ENCODE results near the gene HYAL2. TPM values are rescaled to one million over a fixed set of nuclear protein-coding genes. Genes with fewer than 3 reads are reported as not detected.
A peak's percentile ranks its signal among the peaks of the same experiment; 100 is the strongest.

The HYAL2 gene
- total RNA-seq, 1 experiment from 2014 or later, result 29.6 TPM

GRCh38 chr3:50351323-50351697 is 28.8 kb upstream of the HYAL2 start:
- Histone ChIP-seq H3K4me2 (peak overlapping the region; percentile 97), H3K4me1 (replicated peaks; ENCODE audit: insufficient read depth) (peaks cover 22% of the 10 kb centered on the region), H3F3A (ENCODE audit: insufficient read depth, low read depth) (peaks cover 9% of the 10 kb centered on the region; the same call in 1 of the 2 replicates), H3K79me2 (ENCODE audit: low read depth) (peaks cover 25% of the 10 kb centered on the region), H3K4me3 (peak overlapping the region; percentile 79), H3K9me2 (ENCODE audit: insufficient read depth) (no peaks in the 10 kb centered on the region), H4K20me1 (ENCODE audit: insufficient read depth) (peaks cover 10% of the 10 kb centered on the region), H2AFZ (peak overlapping the region; percentile 89), H3K9me3 (ENCODE audit: insufficient read depth, low read depth) (no peaks in the 10 kb centered on the region), H3K36me3 (ENCODE audit: low read depth) (no peaks in the 10 kb centered on the region), H3K27ac (no peak overlapping the region), H3K27me3 (ENCODE audit: insufficient read depth, low read depth) (no peaks in the 10 kb centered on the region)
- ChIA-PET POLR2A (ENCODE audit: unreplicated experiment) (interaction anchor here (0.6 to 0.7 kb wide), 3 partner anchors 14 to 100 kb away, joined by 3 to 6 read pairs (median 6); no protein-coding TSS in a partner anchor), CTCF (no interaction called here)
- TF ChIP-seq EZH2 (IDR thresholded peaks at IDR 0.05; ENCODE audit: low read depth), result no peak
- no peak for TF ChIP-seq CTCF (conservative IDR thresholded peaks at IDR 0.05)
- DNase-seq, result no peak
- intact Hi-C loops (cut with micrococcal nuclease; ENCODE audit: unreplicated experiment), result loop anchor here (1.0 to 2.0 kb wide), 2 partner anchors 8 to 261 kb away; partner anchors contain the start of gene TMEM115
- BruUV-seq (replicated peaks), result TSS peak; percentile 60

GRCh38 chr3:50350527-50351322 is 28.2 kb upstream of the HYAL2 start, which contains the start of the genes CYB561D2 and NPRL2:
TSS of gene CYB561D2 (plus strand) at chr3:50350862. CDS start at chr3:50351434, 572 bp downstream.
TSS of gene NPRL2 (minus strand) at chr3:50350775. CDS start at chr3:50350652, 123 bp downstream.
- no TSS peak for BruUV-seq (replicated peaks)
- H3K27ac ChIP-seq, result 0 out of 2 replicates have a peak within 1 kb of the TSS, but pooled peaks have one; percentile 45
- DNase-seq, result peak; percentile 89 to 98
- H2AFZ ChIP-seq, result peak within 1 kb of the TSS; percentile 89
- TF ChIP-seq CTCF (conservative IDR thresholded peaks at IDR 0.05) (no peak), EZH2 (IDR thresholded peaks at IDR 0.05; ENCODE audit: low read depth) (no peak)
- CTCF ChIA-PET, result interaction anchor here (0.8 to 2.3 kb wide), 3 partner anchors 14 to 191 kb away, joined by 3 to 6 read pairs (median 5); no protein-coding TSS in a partner anchor
- no peaks in the 10 kb centered on the region for H3K36me3 ChIP-seq (ENCODE audit: low read depth)
- H3K4me3 ChIP-seq, result peak within 1 kb of the TSS; percentile 79
- peaks cover 6% of the 10 kb centered on the region for H4K20me1 ChIP-seq (ENCODE audit: insufficient read depth)
- intact Hi-C loops (cut with micrococcal nuclease; ENCODE audit: unreplicated experiment), result loop anchor here (1.0 to 2.0 kb wide), 2 partner anchors 9 to 262 kb away; partner anchors contain the start of gene TMEM115
- H3K27me3 ChIP-seq (ENCODE audit: insufficient read depth, low read depth), result no peaks in the 10 kb centered on the region
- no peaks in the 10 kb centered on the region for H3K9me3 ChIP-seq (ENCODE audit: insufficient read depth, low read depth)
- H3K4me2 ChIP-seq, result peak within 1 kb of the TSS; percentile 97
- peaks cover 17% of the 10 kb centered on the region; the same call in 1 of the 2 replicates for H3K4me1 ChIP-seq (replicated peaks; ENCODE audit: insufficient read depth)
- peaks cover 19% of the 10 kb centered on the region for H3K79me2 ChIP-seq (ENCODE audit: low read depth)
- POLR2A ChIA-PET (ENCODE audit: unreplicated experiment), result interaction anchor here (0.6 to 0.9 kb wide), 6 partner anchors 9 to 252 kb away, joined by 3 to 7 read pairs (median 5); no protein-coding TSS in a partner anchor
- peaks cover 9% of the 10 kb centered on the region; the same call in 1 of the 2 replicates for H3F3A ChIP-seq (ENCODE audit: insufficient read depth, low read depth)
- H3K9me2 ChIP-seq (ENCODE audit: insufficient read depth), result no peaks in the 10 kb centered on the region

GRCh38 chr3:50350213-50350526 is 27.6 kb upstream of the HYAL2 start:
- Histone ChIP-seq H3F3A (ENCODE audit: insufficient read depth, low read depth) (peaks cover 9% of the 10 kb centered on the region; the same call in 1 of the 2 replicates), H3K27ac (no peak overlapping the region), H2AFZ (peak overlapping the region; percentile 89), H3K36me3 (ENCODE audit: low read depth) (no peaks in the 10 kb centered on the region), H3K4me3 (peak overlapping the region; percentile 79), H3K4me2 (peak overlapping the region; percentile 97), H4K20me1 (ENCODE audit: insufficient read depth) (peaks cover under 1% of the 10 kb centered on the region; the same call in 1 of the 2 replicates), H3K79me2 (ENCODE audit: low read depth) (peaks cover 16% of the 10 kb centered on the region; the same call in 1 of the 2 replicates), H3K27me3 (ENCODE audit: insufficient read depth, low read depth) (no peaks in the 10 kb centered on the region), H3K4me1 (replicated peaks; ENCODE audit: insufficient read depth) (peaks cover 17% of the 10 kb centered on the region; the same call in 1 of the 2 replicates), H3K9me3 (ENCODE audit: insufficient read depth, low read depth) (no peaks in the 10 kb centered on the region), H3K9me2 (ENCODE audit: insufficient read depth) (no peaks in the 10 kb centered on the region)
- intact Hi-C loops (cut with micrococcal nuclease; ENCODE audit: unreplicated experiment), result loop anchor here (2.0 kb wide), 1 partner anchor 263 kb away; no protein-coding TSS in a partner anchor
- DNase-seq, result no peak
- TF ChIP-seq CTCF (conservative IDR thresholded peaks at IDR 0.05) (no peak), EZH2 (IDR thresholded peaks at IDR 0.05; ENCODE audit: low read depth) (no peak)
- BruUV-seq (replicated peaks), result TSS peak; percentile 14
- POLR2A ChIA-PET (ENCODE audit: unreplicated experiment), result interaction anchor here (0.6 to 0.9 kb wide), 4 partner anchors 10 to 252 kb away, joined by 3 to 7 read pairs (median 4); no protein-coding TSS in a partner anchor
- CTCF ChIA-PET, result interaction anchor here (0.8 to 2.3 kb wide), 3 partner anchors 13 to 192 kb away, joined by 3 to 6 read pairs (median 5); no protein-coding TSS in a partner anchor

All from PC-9 (cell line).